ENCODE results near the gene APOH. TPM values are rescaled to one million over a fixed set of nuclear protein-coding genes. Genes with fewer than 3 reads are reported as not detected.
A peak's percentile ranks its signal among the peaks of the same experiment; 100 is the strongest.

The APOH gene
- total RNA-seq, 1 donor from 2014 or later, result not detected

DNA sequence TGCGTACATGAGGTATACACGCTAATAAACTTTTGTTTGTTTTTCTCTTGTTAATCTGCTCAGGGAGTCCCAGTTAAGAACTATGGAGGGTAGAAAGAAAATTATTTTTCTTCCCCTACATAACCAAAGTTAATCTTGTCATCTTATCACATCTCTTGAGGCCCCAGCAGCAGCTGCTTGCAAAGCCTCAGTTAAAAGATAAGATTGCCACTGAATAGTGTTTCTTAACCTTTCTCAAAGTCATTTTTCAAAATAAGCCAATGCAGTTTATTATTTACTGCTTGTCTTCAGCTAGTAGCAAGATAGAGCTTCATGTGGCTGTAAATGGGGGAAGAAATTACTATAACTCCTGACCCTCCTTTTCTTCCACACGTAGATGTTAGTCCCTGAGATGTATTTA lies 21.5 kb upstream of the APOH start:
- intact Hi-C loops (cut with micrococcal nuclease), result loop anchor here (10.0 kb wide), 1 partner anchor 314 kb away; no protein-coding TSS in a partner anchor
- H3K36me3 ChIP-seq, result no peaks in the 10 kb centered on the region

DNA sequence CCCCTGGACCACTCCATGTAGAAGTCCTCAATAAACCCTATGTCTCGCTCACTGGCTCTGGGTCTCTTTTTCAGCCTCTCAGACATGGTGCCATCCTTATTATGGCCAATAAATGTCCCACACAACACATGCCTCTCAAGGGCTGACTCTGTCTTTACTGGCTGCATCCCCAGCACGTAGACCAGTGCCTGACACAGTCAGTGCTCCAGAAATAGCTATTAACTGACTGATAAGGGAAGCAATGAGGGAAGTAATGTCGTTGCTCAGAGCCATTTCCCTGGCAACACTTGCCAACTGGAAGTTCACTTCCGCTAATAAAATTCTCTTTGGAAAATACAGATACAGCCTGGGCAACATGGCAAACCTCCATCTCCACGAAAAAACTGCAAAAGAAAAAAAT lies 19.1 kb upstream of the APOH start:
- Histone ChIP-seq H3K27ac (replicated peaks) (no peak overlapping the region), H3K36me3 (no peaks in the 10 kb centered on the region), H3K4me1 (peaks cover 8% of the 10 kb centered on the region), H3K4me3 (no peak overlapping the region), H3K9me3 (replicated peaks) (no peaks in the 10 kb centered on the region), H3K27me3 (ENCODE audit: low read depth) (no peaks in the 10 kb centered on the region)
- peak; percentile 15 for DNase-seq
- intact Hi-C loops (cut with micrococcal nuclease), result no loop called here
- TF ChIP-seq, protein P1, sequence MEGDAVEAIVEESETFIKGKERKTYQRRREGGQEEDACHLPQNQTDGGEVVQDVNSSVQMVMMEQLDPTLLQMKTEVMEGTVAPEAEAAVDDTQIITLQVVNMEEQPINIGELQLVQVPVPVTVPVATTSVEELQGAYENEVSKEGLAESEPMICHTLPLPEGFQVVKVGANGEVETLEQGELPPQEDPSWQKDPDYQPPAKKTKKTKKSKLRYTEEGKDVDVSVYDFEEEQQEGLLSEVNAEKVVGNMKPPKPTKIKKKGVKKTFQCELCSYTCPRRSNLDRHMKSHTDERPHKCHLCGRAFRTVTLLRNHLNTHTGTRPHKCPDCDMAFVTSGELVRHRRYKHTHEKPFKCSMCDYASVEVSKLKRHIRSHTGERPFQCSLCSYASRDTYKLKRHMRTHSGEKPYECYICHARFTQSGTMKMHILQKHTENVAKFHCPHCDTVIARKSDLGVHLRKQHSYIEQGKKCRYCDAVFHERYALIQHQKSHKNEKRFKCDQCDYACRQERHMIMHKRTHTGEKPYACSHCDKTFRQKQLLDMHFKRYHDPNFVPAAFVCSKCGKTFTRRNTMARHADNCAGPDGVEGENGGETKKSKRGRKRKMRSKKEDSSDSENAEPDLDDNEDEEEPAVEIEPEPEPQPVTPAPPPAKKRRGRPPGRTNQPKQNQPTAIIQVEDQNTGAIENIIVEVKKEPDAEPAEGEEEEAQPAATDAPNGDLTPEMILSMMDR (IDR thresholded peaks at IDR 0.05; ENCODE audit: borderline replicate concordance), result no peak

More for the DNA sequence above, 21.5 kb upstream of the APOH start:
- TF ChIP-seq, protein P1 (IDR thresholded peaks at IDR 0.05; ENCODE audit: borderline replicate concordance), result no peak
- H3K27me3 ChIP-seq (ENCODE audit: low read depth), result no peaks in the 10 kb centered on the region
- H3K4me3 ChIP-seq, result no peak overlapping the region
- no peak for DNase-seq
- H3K27ac ChIP-seq (replicated peaks), result no peak overlapping the region
- peaks cover 8% of the 10 kb centered on the region for H3K4me1 ChIP-seq
- no peaks in the 10 kb centered on the region for H3K9me3 ChIP-seq (replicated peaks)

DNA sequence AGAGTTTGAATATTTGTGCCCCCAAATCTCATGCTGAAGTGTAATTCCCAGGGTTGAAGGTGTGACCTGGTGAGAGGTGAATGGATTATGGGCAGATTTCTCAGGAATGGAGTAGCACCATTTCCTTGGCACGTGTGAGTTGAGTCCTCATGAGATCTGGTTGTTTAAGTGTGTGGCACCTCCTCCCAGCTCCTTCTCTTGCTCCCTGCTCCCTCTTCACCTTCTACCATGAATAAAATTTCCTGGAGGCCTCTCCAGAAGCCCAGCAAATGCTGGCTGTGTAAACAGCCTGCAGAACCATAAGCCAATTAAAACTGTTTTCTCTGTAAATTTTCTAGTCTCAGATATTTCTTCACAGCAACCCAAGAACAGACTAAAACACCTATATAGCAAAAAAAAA lies 12.6 kb upstream of the APOH start:
- H3K36me3 ChIP-seq, result no peaks in the 10 kb centered on the region
- no peaks in the 10 kb centered on the region for H3K4me1 ChIP-seq
- no peaks in the 10 kb centered on the region for H3K27me3 ChIP-seq (ENCODE audit: low read depth)
- intact Hi-C loops (cut with micrococcal nuclease), result no loop called here
- H3K27ac ChIP-seq (replicated peaks), result no peak overlapping the region
- DNase-seq, result no peak
- no peak overlapping the region for H3K4me3 ChIP-seq
- TF ChIP-seq, protein P1 (IDR thresholded peaks at IDR 0.05; ENCODE audit: borderline replicate concordance), result no peak
- no peaks in the 10 kb centered on the region for H3K9me3 ChIP-seq (replicated peaks)

DNA sequence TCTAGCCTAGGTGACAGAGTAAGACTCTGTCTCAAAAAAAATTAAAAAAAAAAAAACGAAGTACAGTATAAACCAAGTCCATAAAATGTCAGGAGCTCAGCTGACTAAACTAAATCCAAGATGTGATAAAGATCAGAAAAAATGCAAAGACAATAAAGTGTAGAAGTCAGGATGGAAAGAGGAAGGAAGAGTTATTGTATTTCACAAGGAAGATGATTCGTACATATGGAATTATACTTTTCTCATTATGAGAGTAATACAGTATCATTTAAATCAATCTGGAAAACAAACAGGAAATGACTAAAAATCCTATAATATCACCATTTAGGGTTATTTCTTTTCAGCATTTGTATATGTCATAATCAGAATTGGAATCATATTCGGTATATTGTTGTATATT lies 11.4 kb upstream of the APOH start:
- no peak overlapping the region for H3K27ac ChIP-seq (replicated peaks)
- H3K4me3 ChIP-seq, result no peak overlapping the region
- intact Hi-C loops (cut with micrococcal nuclease), result no loop called here
- no peaks in the 10 kb centered on the region for H3K27me3 ChIP-seq (ENCODE audit: low read depth)
- no peak for DNase-seq
- TF ChIP-seq, protein P1 (IDR thresholded peaks at IDR 0.05; ENCODE audit: borderline replicate concordance), result no peak
- H3K4me1 ChIP-seq, result no peaks in the 10 kb centered on the region
- no peaks in the 10 kb centered on the region for H3K36me3 ChIP-seq
- no peaks in the 10 kb centered on the region for H3K9me3 ChIP-seq (replicated peaks)

DNA sequence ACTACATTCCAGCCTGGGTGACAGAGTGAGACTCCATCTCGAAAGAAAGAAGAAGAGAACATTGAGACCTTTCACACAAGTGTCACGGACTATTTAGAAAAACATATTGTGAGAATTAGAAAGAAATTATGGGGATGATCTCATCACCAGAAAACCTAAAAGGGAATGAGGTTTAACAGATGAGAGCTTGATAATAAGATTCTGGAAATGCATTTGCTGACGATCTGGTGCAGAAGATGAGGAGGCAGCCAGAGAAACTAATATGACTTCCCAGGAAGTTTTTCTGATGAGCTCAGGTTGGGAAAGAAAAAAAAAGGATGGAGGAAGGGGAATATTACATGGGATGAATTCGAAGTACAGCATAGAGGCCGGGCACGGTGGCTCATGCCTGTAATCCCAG lies 10.8 kb upstream of the APOH start:
- H3K36me3 ChIP-seq, result no peaks in the 10 kb centered on the region
- H3K4me3 ChIP-seq, result no peak overlapping the region
- H3K9me3 ChIP-seq (replicated peaks), result no peaks in the 10 kb centered on the region
- TF ChIP-seq, protein P1 (IDR thresholded peaks at IDR 0.05; ENCODE audit: borderline replicate concordance), result no peak
- intact Hi-C loops (cut with micrococcal nuclease), result no loop called here
- H3K27me3 ChIP-seq (ENCODE audit: low read depth), result no peaks in the 10 kb centered on the region
- no peaks in the 10 kb centered on the region for H3K4me1 ChIP-seq
- no peak for DNase-seq
- H3K27ac ChIP-seq (replicated peaks), result no peak overlapping the region

All from left ventricle myocardium inferior (tissue), 1 donor.